ENCODE data around the gene SCN4A. TPM values are rescaled to one million over a fixed set of nuclear protein-coding genes. Genes with fewer than 3 reads are reported as not detected.
A peak's percentile ranks its signal among the peaks of the same experiment; 100 is the strongest.

The SCN4A gene
- total RNA-seq, 1 donor from 2014 or later: 3.5 TPM

DNA sequence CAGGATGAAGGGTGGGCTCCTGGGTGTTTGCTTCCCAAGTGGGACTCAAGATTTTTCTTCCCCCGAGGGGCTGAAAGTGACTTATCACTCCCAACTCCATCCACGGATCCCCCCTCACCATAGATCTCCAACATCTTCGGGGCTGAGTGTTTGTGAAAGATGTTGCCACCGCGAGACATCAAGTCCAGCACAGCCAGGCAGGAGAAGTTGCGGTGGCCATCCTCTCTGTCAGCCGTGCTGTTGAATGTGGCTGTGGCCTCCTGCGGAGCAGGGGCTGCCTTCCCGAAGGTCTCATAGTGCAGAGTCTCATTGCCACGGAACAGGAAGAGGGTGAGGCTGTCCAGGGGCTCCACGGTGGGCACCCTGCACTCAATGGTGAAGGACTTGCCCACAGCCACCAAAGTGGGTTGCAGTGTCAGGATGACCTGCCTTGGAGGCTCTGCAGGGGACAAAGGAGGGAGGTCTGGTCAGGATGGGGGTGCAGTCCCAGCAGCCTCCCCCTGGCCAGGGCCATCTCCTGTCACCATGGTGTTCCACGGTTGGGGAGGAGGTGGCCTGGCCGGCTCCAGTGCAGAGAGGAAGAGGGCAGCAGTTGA is 30.9 kb upstream of the SCN4A start:
- intact Hi-C loops (cut with DNase I): no loop called here
- peak; percentile 36 for DNase-seq (ENCODE audit: low spot score)
- ATAC-seq: no peak

DNA sequence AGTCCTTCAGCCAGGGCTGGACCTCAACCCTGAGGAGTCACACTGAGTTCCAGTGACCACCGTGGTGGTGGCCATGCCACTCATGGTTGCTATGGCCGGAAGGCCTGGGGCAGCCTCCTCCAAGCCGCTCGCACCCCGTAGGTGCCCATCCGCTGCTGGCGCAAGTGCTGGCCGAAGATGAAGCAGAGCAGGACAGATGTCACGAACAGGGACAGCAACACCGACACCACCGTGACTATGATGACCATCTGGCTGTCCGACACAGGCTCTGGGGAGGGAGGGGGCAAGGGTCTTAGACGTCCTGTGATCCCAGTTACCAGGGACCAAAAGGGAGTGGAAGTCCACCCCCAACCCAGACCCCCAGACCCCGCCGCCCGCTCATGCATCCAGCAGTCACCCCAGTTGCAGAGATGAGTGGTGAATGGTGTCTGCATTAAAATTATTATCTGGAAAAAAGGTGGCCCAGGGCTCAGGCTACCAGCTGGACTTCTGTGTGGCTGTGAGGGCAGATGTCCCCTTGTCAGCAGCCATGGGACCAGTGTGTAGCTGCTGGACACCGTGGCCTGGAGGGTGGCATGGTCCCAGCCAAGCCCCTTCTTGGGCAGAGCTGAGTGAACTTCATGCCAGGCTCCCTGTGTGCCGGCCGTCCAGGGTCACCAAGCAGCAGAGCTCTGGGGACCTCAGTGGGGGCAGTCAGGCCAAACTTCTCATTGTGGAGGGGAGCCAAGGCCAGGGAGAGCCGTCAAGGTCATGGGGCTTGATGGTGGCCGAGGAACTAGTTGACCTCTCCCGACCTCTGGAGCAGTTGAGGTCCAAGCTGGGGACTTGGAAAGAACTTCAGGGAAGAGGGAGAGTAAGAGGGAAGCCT is 30.2 kb upstream of the SCN4A start:
- ATAC-seq (no peak), DNase-seq (ENCODE audit: low spot score) (peak; percentile 52)
- intact Hi-C loops (cut with DNase I): no loop called here

DNA sequence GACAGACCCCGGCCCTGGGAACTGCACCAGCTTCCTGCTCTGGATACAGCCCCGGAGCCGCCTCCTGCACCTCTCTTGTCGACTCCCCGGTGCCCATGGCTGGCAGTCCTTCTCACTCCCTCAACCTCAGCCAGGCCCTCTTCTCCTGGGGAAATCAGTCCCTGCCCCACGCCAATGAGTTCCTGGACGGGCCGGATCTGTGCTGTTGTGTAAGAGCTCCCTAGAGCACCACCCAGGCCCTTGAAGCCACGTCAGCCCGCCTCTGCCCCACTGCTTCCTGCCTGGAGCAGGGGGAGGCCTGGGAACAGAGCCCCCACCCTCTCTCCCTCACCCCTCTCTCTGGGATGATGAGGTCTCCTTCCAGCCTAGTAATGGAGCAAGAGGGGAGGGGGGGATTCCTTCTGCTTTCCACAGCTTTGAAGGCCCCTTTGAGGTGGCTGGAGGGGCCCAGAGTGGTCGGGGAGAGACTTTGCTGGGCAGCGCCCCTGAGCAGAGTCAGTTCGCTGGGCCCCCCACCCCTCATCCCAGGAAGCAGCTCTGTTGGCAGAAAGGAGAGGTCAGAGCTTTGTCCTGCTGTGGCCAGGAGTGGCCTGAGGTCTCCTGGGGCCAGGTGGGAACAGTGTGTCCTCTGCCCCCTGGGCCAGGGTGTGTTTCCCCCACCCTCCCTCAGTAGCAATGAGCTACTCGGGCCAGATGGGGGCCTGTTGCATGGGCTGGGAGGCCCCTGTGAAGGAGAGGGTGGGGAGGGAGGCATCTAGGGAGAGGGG is 29.2 kb upstream of the SCN4A start:
- intact Hi-C loops (cut with DNase I): no loop called here
- peak; percentile 67 for DNase-seq (ENCODE audit: low spot score)

DNA sequence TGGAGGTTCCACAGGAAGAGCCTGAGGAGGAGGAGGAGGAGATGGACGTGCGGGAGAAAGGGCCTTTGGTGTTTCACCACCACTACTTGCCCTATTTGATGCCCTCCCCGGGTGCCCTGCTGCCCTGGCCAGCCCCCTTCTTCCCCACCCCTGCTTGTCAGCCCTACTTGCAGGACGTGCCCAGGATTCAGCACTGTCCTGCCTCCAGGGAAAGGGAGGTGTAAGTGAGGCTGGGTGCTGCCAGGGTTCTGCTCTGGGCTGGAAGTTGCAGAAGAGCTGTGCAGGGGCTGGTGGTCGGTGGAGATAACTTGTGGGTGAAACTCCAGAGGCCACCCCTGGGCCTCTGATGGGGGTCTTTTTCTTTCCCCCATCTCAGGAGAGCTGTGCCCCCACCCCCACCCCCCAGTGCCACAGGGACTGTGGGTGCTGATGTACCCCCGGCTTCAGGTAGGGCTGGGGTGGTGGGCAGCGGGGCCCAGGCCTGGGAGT is 28.4 kb upstream of the SCN4A start:
- intact Hi-C loops (cut with DNase I): no loop called here
- ATAC-seq: no peak
- DNase-seq (ENCODE audit: low spot score): peak; percentile 53

More for the DNA sequence above, 29.2 kb upstream of the SCN4A start:
- ATAC-seq: peak; percentile 72

DNA sequence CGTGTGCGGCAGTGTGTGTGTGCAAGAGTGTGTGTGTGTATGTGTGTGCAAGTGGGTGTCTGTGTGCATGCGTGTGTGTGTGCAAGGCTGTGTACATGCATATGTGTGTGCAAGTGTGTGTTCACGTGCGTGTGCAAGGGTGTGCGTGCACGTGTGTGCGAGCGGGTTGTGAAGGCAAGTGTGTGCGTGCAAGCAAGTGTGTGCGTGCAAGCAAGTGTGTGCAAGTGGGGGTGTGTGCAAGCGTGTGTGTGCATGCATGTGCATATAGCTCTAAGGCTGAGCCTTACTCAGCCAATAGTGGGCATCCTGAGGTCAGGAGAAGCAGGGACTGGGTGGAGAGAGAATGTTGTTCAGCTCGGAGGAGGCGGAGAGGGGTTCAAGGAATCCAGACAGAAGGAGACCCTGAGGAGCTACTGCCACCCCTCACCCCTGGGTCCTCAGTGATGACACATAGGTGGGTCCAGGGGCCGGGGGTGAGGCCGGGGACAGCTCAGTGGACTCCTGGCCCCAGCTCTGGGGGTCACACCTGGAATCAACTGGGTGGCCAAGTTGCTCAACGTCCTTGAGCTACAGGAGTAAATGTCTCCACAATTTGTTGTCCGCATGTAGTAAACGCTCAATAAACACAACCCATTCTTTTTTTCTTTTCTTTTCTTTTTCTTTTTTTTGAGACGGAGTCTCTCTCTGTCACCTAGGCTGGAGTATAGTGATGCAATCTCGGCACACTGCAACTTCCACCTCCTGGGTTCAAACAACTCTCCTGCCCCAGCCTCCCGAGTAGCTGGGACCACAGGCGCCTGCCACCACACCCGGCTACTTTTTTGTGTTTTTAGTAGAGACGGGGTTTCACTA is 27.2 kb upstream of the SCN4A start:
- intact Hi-C loops (cut with DNase I): no loop called here
- DNase-seq (ENCODE audit: low spot score) (peak; percentile 47), ATAC-seq (no peak)

DNA sequence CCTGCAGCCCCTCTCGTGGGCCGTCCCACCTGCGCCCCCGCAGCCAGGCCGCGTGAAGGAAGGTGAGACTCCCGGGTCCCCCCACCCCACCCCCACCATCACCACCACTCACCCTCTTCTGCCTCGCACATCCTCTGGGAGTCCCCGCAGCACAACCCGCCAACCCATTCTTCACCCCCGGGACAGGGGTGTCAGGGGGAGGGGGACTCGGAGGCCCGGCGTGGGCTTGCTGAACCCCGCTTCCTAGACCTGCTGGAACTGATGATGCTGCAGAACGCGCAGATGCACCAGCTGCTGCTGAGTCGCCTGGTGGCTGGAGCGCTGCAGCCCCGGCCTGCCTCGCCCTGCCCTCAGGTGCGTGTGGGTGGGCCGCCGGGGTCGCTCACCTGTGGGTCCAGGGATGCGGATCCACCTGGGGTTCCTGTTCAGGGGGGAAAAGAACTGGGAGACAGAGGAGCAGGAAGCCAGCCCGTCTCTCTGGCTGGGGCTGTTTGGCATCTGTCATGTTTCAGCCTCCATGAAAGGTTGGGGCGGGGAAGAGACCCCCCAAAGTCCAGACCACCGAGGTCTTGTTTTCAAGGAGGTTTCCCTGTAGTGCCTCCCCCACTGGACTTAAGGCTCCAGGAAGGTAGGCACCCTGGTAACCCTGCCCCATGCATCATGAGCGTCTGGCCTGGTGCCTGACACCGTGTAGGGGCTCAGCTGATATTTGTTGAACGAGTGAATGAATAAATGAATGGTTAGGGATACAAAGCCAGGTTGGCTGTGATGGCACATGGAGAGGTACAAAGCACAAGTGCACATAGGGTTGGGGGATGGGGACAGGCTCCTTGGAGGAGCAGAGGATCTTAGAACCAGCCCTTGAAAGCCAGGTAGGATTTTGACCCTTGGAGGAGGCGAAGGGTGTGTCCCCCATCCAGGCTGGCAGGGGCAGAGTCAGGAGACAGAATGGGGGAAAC is 26.3 kb upstream of the SCN4A start:
- DNase-seq (ENCODE audit: low spot score) (peak; percentile 50), ATAC-seq (no peak)
- intact Hi-C loops (cut with DNase I): no loop called here

DNA sequence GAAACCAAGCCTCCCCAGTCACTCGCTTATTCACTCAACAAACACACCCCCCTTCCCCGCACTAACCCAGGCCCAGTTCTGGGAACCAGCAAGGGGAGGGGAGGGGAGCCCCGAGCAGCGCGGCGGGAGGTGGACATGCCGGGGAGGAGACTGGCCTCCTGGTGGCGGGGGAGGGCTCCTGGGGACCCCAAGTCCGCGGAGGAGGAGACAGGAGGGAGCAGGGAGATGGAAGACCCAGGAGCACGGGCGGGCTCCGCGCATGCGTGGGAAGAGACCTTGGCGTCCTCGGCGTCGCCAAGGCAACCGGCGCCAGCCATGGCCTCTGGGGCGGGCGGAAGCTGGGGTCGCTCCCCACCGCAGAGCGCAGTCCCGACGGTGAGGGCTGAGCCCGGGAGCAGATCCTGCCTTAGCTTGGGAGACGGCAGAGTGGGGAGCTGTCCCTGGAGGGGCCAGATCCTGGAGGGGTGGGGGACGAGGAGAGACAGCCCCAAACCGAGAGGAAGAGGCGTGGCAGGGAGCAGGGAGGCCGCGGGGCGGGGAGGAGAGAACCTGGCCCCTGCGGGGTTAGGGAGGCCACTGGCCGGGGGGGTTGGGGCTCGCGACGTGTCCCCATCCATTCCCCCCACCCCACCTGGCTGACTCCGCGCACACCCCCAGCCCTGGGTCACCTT is 25.5 kb upstream of the SCN4A start, which contains the start of gene PRR29:
TSS of gene PRR29 (plus strand) at position 302 of the 671 bp plus-strand sequence. CDS start at position 316, 14 bp downstream.
- intact Hi-C loops (cut with DNase I): no loop called here
- ATAC-seq (peak; percentile 74), DNase-seq (ENCODE audit: low spot score) (peak; percentile 79)

DNA sequence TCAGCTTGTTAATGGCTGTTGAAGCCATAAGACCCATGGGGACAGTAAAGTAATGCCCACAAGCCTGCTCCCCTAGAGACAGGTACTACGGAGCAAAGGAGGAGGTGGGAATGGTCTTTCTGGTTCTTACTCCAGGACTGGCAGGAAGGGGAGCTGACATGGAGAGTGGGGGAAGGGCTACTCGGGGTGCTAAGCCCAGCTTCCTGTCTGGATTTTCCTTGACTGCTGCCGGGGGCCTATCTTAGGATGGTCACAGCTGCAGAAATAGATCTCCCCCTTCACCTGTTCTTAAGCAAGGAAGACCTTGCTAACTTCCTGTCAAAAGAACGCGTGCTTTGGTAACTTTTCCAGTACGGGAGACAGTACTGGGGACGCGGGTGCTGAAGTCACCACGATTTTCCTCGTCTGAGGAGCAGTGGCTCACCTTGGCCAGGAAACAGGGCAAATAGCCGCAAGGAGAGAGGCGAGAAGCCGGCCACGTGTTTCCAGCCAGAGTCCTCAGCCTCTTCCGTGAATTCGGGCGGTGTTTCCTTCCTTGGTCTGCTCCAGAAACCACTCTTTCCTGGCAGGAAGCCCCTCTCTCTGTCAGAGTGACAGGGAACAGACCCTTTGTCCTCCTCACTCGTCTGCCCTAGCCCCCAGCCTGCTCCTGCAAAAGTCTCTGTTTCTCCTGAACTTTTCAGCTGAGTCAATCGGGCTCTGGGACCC is 24.8 kb upstream of the SCN4A start:
- DNase-seq (ENCODE audit: low spot score) (peak; percentile 46), ATAC-seq (no peak)
- intact Hi-C loops (cut with DNase I): no loop called here

DNA sequence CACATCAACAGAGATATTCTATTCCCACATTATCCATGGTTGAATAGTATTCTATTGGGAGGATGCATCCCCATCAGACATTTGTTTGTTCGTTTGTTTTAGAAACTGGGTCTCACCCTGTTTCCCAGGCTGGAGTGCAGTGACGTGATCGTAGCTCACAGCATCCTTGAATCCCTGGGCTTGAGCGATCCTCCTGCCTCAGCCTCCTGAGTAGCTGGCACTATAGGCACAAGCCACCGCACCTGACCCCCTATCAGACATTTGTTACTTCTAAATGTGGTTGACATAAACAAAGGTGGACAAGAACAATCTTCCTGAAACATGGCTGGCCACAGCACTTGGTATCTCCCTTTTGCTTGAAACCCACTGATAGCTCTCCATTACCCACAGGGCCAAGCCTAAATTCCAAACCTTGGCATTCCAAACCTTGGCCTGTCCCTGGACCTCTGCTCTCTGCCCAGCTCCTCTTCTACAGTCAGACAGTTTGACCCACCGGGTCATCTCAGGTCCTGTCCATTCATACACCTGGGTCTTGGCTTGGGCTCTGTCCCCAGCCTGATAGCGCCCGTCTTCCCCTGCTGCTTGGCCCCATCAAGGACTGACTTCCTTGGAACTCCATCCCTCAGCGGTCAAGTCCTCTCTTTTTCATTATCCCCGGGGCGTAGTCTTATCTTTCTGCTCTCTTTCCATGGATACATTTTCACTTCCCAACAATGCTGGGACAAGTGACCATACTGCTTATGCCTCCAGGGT is 23.9 kb upstream of the SCN4A start:
- no peak for ATAC-seq
- DNase-seq (ENCODE audit: low spot score): peak; percentile 41
- intact Hi-C loops (cut with DNase I): no loop called here

DNA sequence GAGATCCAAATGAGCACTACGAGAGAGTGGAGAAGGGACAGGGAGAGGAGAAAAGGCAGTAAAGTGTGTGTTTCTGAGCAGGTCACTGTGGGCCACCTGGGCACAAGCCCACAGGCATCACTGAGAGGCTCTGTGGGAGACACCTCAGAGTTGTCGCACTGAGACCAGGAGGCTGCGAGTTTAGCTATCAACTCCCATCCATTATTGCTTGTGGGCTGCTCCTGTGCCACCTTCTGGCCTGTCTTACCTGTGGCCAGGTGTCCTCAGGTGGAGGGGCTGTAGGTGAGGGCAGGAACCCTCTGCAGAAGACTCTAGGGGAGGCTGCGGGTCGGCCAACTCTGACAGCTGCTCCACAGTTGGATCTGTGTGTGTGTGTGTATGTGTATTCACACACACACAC is 22.9 kb upstream of the SCN4A start:
- intact Hi-C loops (cut with DNase I): no loop called here
- peak; percentile 27 for DNase-seq (ENCODE audit: low spot score)
- no peak for ATAC-seq

DNA sequence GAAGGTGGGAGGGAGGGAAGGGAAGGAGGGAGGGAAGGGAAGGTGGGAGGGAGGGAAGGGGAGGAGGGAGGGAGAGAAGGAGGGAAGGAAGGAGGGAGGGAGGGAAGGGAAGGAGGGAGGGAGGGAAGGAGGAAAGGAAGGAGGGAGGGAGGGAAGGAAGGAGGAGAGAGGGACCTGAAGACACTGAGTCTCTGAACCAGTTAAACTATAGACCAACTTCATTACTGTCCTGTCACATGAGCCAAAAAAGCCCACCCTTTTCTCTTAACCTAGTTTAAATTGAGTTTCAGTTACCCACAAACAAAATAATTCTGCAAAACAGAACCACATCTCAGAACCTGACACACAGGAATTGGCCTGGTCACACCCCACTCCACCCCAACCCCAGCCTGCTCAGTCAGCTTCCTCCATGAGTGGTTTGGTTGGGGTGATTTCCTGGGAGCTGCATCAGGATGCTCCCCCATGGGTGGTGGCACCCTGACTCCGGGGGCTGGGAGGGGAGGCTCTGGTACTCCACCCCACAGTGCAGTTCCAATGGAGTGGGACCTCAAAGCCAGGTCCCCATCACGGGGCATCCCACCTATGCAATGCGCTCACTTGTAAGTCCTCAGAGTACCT is 20.8 kb upstream of the SCN4A start:
- intact Hi-C loops (cut with DNase I): no loop called here
- DNase-seq (ENCODE audit: low spot score): peak; percentile 47
- ATAC-seq: no peak

DNA sequence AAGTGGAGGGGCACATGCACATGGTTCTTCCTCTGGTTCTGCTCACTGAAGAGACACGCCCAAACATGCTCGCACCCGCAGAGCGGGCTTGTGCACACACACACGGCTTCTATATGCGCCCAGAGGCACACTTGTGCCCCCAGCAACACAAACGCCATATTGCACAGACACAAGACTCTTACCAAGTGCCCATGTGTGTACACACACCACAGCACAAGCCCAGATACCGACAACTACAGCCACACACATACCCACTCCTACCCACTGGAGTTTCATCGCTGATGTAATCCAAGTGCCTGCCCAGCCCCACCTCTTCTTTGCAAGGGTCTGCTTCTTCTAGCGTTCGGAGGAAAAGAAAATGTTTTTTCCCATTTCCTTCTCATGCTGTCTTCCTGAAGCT is 18.9 kb upstream of the SCN4A start:
- ATAC-seq: no peak
- peak; percentile 35 for DNase-seq (ENCODE audit: low spot score)
- intact Hi-C loops (cut with DNase I): no loop called here

DNA sequence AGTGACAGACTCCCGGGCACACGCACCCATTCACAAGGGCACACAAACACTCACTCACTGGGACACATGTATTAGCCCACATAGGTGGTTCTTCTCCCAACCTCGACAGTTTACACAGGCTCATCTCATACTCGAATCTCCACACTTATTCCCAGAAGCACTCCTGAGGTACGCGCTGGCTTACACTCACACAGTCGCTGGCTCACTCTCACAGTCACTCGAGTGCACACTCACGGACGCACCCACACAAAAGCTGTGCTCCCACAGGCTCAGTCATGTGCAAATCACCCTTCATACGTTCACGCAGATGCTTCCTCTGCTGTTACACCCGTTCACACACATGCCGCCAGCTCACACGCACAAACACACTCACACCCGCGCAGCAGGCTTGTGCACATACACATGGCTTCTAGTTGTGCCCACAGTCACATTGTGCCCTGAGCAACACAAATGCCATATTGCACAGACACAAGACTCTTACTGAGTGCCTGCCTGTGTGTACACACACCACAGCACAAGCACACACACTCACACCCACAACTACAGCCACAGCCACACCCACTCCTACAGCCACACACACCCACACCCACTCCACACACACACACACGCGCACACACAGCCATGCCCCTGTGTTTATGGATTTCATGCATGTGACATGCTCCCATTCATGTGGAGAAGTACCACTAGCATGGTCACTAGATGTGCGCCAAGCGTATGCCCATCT is 17.1 kb upstream of the SCN4A start:
- intact Hi-C loops (cut with DNase I): no loop called here
- ATAC-seq (no peak), DNase-seq (ENCODE audit: low spot score) (no peak)

DNA sequence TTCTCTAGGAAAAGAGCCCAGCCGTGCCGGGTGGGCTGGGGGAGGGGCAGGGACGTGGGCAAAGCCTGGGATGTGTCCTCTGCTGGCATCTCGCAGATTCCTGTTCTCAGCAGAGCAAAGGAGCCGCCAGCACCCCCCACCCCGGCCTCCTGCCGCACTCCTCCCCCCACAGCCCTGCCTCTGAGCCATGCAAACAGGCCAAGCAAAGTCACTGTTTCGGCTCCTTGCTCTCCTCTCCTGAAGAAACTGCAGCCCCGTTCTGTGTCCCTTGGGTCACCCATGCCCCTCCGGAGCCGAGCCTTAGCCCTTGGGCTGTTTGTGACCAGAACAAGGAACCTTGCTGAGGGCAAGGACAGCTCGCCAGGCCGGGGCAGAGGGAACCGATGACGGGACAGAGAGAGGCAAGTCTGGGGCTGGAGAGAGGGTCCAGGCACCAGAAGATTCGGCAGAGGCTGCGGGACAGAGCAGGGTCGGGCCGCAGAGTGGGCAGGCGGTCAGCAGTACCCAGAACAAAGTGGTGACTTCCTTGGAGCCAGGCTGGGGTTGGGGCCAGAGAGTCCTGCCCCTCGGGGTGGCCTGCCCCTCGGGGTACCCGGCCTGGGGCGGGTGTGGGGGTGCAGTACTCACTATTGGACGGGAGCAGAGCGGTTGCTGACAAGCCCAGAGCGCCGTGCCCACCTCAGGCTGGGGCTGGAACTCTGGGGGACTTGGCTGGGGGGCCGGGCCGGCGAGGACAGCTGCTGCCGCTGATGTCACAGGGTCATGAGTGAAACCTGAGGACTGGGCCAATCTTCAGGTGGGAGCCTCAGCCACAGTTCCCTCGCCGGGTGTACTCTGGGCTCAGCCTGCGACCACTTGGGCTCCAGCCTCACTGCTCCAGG is 16.3 kb upstream of the SCN4A start:
- ATAC-seq (no peak), DNase-seq (ENCODE audit: low spot score) (no peak)

More for the DNA sequence above, 16.3 kb upstream of the SCN4A start:
- intact Hi-C loops (cut with DNase I): no loop called here

Data from sciatic nerve (tissue), 2 donors.